ENCODE measurements around the gene CHST11. TPM values are rescaled to one million over a fixed set of nuclear protein-coding genes. Genes with fewer than 3 reads are reported as not detected.

The CHST11 gene
- total RNA-seq, 4 donors from 2014 or later, result 5.7 to 15.7 (median 7.1) TPM

GRCh38 chr12:104671409-104672095, 214.8 kb downstream of the CHST11 start:
- Histone ChIP-seq H3K4me1 (peaks cover 53 to 70% (median 67%) of the 10 kb centered on the region in 4 donors), H3K36me3 (no peaks in the 10 kb centered on the region), H3K27ac (replicated peaks in 1 of 4) (peak overlapping the region; percentile 56 to 69 (median 64)), H3K27me3 (no peaks in the 10 kb centered on the region), H3K4me3 (no peak overlapping the region), H3K9me3 (no peaks in the 10 kb centered on the region)
- TF ChIP-seq POLR2AphosphoS5 (IDR thresholded peaks at IDR 0.05) (peak; percentile 68 to 75), POLR2A (IDR thresholded peaks at IDR 0.05; ENCODE audit: low read depth) (no peak)
- 70% methylated on average over 12 of the region's 12 CpGs for WGBS
- DNase-seq (ENCODE audit: extremely low spot score), result peak; percentile 95
- intact Hi-C loops (cut with DNase I), result no loop called here

GRCh38 chr12:104672096-104672445, 215.3 kb downstream of the CHST11 start:
- Histone ChIP-seq H3K4me3 (no peak overlapping the region), H3K9me3 (no peaks in the 10 kb centered on the region), H3K27ac (replicated peaks in 1 of 4) (peak overlapping the region; percentile 29 to 69 (median 62)), H3K27me3 (no peaks in the 10 kb centered on the region), H3K4me1 (peaks cover 53 to 70% (median 66%) of the 10 kb centered on the region in 4 donors), H3K36me3 (no peaks in the 10 kb centered on the region)
- 65% methylated on average over 8 of the region's 8 CpGs for WGBS
- TF ChIP-seq POLR2A (IDR thresholded peaks at IDR 0.05; ENCODE audit: low read depth) (no peak), EP300 (IDR thresholded peaks at IDR 0.05) (no peak), POLR2AphosphoS5 (IDR thresholded peaks at IDR 0.05) (no peak), CTCF (IDR thresholded peaks at IDR 0.05) (no peak)
- DNase-seq (ENCODE audit: extremely low spot score), result no peak
- intact Hi-C loops (cut with DNase I), result no loop called here

DNA sequence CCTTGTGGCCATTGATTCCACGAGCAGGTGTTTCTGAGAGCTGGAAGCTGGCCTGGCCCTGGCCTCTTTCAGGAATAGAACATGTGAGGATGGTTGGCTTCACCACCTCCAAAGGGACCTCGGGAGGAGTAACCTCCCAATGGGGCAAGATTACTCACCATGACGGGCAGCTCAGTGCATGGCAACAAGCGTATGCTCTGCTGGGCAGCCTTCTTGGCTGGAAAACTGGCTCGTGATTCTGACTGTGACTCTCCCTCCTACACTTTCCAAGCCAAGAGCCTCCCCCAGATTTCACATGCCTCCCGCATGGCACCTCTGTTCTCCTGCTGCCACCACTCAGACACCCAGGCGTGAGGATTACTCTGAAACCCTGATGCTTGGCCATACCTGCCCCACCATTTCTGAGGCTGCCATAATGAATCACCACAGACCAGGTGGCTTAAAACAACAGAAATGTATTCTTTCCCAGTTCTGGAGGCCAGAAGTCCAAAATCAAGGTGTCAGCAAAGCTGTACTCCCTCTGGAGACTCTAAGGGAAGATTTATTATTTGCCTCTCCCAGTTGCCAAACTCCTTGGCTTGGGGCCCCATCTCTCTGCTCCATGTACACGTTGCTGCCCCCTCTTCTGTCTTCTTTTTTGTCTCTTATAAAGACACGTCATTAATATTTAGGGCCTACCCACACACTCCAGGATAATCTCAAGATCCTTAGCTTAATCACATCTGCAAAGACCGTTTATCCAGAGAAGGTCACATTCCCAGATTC, 215.9 kb downstream of the CHST11 start:
- H3K4me3 ChIP-seq, result no peak overlapping the region
- intact Hi-C loops (cut with DNase I), result no loop called here
- H3K9me3 ChIP-seq, result no peaks in the 10 kb centered on the region
- peaks cover 53 to 71% (median 60%) of the 10 kb centered on the region in 4 donors for H3K4me1 ChIP-seq
- TF ChIP-seq CTCF (IDR thresholded peaks at IDR 0.05) (no peak), EP300 (IDR thresholded peaks at IDR 0.05) (no peak), POLR2A (IDR thresholded peaks at IDR 0.05; ENCODE audit: low read depth) (no peak)
- no peak for DNase-seq (ENCODE audit: extremely low spot score)
- H3K27ac ChIP-seq (replicated peaks in 1 of 4), result peak overlapping the region; percentile 29 to 69 (median 62)
- no peaks in the 10 kb centered on the region for H3K27me3 ChIP-seq
- WGBS, result 80% methylated on average over 10 of the region's 10 CpGs
- H3K36me3 ChIP-seq, result no peaks in the 10 kb centered on the region

DNA sequence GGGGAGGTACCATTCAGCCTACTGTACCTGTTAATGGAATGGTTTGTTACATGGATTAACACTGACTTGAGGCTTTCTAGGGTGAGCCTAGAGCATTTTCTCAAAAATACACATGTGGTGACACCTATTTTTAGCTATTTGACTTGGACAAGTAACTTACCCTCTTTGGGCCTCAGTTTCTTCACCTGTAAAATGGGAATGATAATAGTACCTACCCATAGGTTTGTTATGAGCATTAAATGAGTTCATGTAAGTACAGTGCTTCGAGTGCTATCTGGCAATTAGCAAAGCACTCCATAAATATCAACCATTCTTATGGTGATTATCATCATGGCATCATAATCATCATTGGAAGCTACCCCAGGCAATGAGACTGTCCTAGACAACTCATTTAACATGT, 216.5 kb downstream of the CHST11 start:
- no peak overlapping the region for H3K27ac ChIP-seq (replicated peaks in 1 of 4)
- 94% methylated on average over 1 of the region's 1 CpG for WGBS
- TF ChIP-seq CTCF (IDR thresholded peaks at IDR 0.05) (no peak), EP300 (IDR thresholded peaks at IDR 0.05) (no peak), POLR2A (IDR thresholded peaks at IDR 0.05; ENCODE audit: low read depth) (no peak), POLR2AphosphoS5 (IDR thresholded peaks at IDR 0.05) (no peak)
- DNase-seq (ENCODE audit: extremely low spot score), result no peak
- H3K9me3 ChIP-seq, result no peaks in the 10 kb centered on the region
- no peaks in the 10 kb centered on the region for H3K27me3 ChIP-seq
- intact Hi-C loops (cut with DNase I), result no loop called here
- H3K4me1 ChIP-seq, result peaks cover 48 to 65% (median 54%) of the 10 kb centered on the region in 4 donors
- no peak overlapping the region for H3K4me3 ChIP-seq
- no peaks in the 10 kb centered on the region for H3K36me3 ChIP-seq

DNA sequence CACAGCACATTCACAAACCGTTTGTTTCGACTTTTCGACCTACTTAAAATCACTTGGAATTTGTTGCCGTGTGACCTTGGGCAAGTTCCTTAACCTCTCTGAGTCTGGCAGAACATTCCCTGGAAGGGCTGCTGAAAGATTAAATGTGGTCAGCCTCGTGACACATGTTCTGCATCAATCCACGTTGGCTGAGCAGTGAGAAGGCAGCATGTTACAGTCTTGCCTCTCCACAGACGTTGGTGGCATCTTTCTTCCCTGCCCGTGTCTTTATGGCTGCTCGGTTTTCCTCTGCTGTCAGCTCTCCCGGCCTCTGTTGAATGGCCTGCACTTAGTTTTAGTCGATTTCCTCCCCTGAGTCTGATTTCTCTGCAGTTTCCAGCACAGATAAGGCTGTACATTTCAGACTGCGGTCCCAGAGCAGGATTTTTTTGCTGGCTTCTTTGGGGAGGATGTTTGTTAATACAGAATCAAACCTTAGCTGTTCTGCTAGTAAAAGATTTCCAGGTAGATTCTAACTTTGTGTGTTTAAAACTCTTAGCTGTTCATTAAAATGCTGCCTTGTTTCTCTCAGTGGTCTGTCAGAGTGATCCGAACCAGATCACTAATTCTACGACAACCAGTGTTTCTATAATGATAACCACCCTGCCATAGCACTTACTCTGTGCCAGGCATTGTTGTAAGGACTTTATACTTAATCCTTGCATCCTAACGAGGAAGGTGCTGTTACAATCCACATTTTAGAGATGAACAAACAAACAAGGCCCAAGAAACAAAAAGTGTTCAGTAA, 217.1 kb downstream of the CHST11 start:
- no peaks in the 10 kb centered on the region for H3K9me3 ChIP-seq
- TF ChIP-seq EP300 (IDR thresholded peaks at IDR 0.05), result no peak
- no peak for TF ChIP-seq CTCF (IDR thresholded peaks at IDR 0.05)
- no peak for TF ChIP-seq POLR2A (IDR thresholded peaks at IDR 0.05; ENCODE audit: low read depth)
- no peak for TF ChIP-seq POLR2AphosphoS5 (IDR thresholded peaks at IDR 0.05)
- H3K27ac ChIP-seq (replicated peaks in 1 of 4), result no peak overlapping the region
- 68% methylated on average over 13 of the region's 15 CpGs for WGBS
- no peak for DNase-seq (ENCODE audit: extremely low spot score)
- H3K27me3 ChIP-seq, result no peaks in the 10 kb centered on the region
- H3K36me3 ChIP-seq, result no peaks in the 10 kb centered on the region
- intact Hi-C loops (cut with DNase I), result no loop called here
- peaks cover 42 to 59% (median 48%) of the 10 kb centered on the region in 4 donors for H3K4me1 ChIP-seq
- H3K4me3 ChIP-seq, result no peak overlapping the region

All from esophagus muscularis mucosa (tissue), 4 donors.